T47D (cell line): Measurements from ENCODE around the gene CRAT.
"Not testable (repeated sequence)": the region's sequence is repeated elsewhere in the genome, so short reads cannot be mapped to it uniquely, and the experiment has no call there.

Experiments used
- DNase-seq, 2 experiments: peaks; one replicate each; pipeline versions ENCODE4 v3.0.0 to v3.0.0-alpha.2; 2011 to 2012; ENCODE audit warnings: low read depth in 1 of 2, low spot score in 1 of 2
- JUND ChIP-seq: IDR thresholded peaks from 2 replicates; pipeline ENCODE4 v1.6.1; 2012; ENCODE audit warnings: low read depth
- in situ Hi-C: cut with HindIII; loops from 2 replicates; pipeline ENCODE4 v1.10.0; 2016; ENCODE audit warnings: low sequenced_read_pairs, low pct_unique_long_range_greater_than_20kb

Gene CRAT

DNA sequence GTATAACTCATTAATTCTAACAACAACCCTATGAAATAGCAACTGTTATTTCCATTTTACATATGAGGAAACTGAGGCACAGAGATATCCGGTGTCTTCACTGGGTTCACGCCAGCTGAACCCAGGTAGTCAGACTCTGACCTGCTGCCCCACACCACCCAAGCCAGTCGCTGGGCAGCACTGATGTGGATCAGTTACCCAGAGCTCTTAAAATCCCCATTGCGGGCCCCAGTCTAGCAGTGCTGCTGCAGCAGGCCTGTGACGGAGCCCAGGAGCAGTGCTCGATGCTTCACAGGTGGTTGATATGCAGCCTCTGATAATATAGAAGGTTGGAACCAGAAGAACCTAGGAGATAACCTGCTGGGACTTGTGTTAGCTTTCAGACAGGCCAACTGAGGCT, 24.9 kb upstream of the CRAT start:
- in situ Hi-C loops = no loop called here
- no peak for DNase-seq
- no peak for TF ChIP-seq JUND

DNA sequence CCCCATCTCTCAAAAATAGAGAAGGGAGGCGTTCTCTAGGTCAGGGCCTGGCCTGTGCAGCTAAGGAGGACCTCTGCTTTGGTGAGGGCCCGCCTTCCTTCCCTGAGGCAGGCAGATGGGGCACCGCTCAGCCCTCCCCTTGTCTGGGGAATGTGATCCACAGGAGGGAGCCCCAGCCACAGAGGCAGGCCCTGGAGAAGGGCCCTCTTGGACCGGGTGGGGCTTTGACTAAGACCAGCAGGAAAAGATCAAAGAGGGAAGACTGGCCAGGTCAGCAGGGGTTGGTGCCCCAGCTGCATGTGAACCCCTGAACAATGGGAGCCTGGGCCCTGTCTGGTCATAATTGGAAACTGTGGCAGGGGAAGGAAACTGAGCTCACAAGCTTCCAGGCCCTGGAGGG, 22.5 kb upstream of the CRAT start:
- in situ Hi-C loops = no loop called here
- no peak for TF ChIP-seq JUND
- DNase-seq = no peak

DNA sequence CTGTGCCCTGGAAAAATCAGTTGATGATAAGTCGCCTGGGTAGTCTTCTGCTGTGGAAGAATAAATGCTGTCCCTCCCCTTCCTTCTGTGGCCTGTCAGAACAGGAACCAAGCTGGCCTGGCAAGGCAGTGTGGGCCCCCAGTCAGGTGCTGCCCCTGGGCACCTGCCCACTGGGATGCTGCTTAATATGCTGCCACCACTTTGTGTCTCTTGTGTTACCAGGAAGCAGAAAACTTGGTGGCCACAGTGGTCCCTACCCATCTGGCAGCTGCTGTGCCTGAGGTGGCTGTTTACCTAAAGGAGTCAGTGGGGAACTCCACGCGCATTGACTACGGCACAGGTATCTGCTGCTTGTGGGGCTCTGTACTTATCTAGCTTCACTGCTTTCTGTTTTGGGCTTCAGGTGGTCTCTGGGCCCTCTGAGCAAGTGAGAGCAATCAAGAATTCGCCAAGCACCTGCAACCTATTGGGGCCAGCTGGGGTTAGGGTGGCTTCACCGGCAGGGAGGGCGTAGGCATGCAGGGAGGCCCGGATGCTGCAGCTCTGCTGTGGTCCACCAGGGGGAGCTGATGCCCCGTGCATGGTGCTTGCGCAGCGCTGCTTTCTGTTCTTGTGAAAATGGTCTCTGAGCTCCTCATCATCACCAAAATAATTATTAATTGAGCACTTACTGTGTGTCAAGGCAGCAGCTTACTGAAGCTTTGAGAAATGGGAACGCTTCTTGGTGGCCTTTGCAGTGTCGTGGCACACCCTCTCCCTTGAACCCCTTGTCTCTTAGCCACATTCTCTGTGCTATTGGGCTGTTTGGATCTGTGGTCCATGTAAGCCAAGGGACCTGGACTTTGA, 20.9 kb upstream of the CRAT start:
- DNase-seq = peak; percentile 80 to 87
- no peak for TF ChIP-seq JUND
- in situ Hi-C loops = no loop called here

DNA sequence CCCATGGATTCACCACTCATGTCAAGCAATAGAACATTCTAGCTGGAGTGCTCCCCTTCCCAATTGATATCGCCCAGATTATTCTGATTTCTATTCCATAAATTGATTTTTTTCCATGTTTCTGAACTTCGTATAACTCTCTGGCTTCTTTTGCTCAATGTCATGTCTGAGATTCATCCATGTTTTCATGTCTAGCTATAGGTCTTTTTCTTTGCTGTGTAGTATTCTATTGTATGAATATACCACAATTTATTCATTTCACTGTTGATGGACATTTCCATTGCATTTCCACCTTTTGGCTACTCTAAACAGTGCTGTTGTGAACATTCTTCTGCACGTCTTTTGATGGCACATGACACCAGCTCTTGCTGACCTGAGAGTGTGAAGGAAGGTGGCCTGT, 20.2 kb upstream of the CRAT start:
- DNase-seq = no peak
- in situ Hi-C loops = no loop called here
- no peak for TF ChIP-seq JUND

DNA sequence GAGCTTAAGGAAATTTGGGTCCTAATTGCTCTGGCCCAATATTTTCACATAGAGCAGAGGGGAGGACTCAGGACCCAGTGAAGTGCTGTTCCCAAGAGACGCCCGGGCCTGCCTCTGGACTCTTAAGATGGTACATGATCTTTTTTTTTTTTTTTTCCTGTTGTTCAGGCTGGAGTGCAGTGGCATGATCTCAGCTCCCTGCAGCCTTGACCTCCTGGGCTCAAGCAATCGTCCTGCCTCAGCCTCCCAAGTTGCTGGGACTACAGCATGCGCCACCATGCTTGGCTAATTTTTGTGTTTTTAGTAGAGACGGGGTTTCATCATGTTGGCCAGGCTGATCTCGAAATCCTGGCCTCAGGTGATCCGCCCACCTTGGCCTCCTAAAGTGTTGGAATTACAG, 19.7 kb upstream of the CRAT start:
- in situ Hi-C loops, DNase-seq: not testable (repeated sequence)

DNA sequence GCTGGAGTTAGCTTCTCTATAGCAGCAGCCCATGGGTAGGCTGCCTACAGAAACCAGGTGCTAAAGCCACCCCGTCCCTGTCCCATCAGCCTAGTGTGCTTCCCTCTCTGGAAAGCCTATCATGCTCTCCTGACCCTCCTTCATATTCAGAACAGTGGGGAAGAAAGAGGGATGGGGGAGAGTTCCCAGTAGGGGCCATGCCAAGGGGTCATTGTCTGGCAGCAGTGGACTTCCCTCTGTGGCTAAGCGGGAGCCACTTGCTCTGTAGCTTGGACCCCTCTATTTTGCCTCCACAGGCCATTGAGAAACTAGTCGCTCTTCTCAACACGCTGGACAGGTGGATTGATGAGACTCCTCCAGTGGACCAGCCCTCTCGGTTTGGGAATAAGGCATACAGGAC, 18.1 kb upstream of the CRAT start:
- no peak for TF ChIP-seq JUND
- in situ Hi-C loops = no loop called here
- DNase-seq = no peak

DNA sequence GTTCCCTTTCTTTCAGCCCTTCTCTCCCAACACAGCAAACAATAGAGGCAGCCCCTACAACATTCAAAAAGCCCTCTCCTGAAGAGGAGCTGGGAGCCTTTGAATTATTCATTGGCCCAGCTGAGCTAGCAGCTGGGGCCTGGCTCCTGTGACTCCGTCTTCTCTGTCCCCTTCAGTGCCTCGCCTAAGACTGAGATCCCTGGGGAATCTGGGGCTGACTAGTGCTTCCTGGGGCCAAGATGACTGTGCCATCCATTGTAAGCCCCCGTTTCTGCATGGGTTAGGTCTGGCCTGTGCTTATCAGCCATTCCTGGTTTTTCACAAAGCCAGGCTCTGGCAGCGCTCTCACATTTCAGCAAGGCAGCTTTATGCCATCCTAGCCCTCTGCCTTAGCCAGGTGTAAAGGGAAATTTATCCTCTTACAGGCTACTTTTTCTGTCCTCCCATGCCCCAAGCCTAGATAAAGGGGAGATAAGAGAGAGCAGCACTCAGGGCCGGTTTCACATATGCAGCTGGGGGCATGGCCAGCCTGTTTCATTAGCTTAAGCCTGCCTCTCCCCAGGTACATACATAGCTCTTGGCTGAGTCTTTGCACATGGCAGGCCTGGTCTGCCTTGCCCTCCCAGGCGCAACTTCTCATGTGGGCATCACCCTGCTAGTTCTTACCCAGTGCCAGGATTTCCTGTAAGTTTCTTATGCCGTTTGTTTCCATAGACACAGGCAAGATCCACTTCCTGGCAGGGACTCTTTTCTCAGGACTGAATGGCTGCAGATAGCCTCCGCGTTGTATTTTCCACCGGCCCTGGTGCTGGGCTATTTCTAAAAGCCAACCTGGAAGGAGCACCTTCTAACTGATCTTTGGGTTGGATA, 16.4 kb upstream of the CRAT start:
- in situ Hi-C loops = no loop called here
- no peak for TF ChIP-seq JUND
- no peak for DNase-seq

DNA sequence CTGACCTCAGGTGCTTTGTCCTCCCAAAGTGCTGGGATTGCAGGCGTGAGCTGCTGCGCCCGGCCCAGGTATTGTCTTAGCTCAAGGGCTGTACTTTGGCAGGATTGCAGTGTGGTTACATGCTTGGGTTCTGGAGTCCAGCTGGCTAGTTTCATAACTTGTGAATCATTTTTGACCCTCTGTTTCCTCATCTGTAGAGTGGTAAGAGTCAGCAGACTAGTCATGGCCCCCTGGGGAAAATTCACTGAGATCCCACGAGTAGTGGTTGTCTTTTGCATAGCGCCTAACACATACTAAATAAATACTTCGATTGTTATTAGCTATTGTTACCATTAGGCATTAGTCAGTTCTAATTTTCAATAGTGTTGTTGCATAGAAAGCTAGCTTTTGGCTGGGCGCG, 14.9 kb upstream of the CRAT start:
- no peak for TF ChIP-seq JUND
- in situ Hi-C loops = no loop called here
- no peak for DNase-seq

DNA sequence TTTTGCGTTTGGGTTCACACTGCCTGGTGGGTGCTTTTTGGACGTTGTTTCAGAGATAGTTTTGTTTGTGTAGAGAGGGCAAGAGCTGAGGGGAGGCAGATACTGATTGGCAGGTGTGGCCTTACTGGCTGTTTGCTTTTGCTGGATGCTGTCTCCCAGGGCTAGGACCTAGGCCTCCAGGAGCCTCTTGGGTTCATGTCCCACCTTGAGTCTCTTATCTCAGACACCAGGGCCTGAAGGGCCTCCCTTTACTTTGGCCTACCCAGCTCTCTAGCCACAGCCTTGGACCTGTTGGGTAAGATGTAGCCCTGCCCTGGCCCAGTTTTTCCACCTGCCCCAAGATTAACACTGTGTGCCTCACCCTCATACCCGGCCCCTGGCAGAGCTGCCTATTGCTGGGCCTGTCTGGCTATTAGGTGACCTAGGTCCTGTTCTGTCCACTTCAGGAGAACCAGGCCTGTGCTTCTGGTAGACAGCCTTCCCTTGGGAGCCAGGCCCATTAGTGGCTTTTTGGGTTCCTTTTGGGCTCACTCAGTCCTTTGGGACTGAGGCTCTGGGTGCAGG, 14.0 kb upstream of the CRAT start:
- TF ChIP-seq JUND = no peak
- in situ Hi-C loops = no loop called here
- DNase-seq = no peak

DNA sequence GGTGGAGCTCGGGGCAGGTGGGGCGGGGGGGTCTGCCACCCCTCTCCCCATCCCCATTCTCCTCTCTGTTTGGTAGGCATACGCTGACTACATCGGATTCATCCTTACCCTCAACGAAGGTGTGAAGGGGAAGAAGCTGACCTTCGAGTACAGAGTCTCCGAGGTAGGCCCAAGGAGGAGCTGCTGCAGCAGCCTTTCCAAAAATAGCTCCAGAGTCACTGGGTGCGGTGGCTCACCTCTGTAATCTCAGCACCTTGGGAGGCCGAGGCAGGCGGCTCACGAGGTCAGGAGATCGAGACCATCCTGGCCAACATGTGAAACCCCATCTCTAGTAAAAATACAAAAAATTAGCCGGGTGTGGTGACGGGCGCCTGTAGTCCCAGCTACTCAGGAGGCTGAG, 12.4 kb upstream of the CRAT start:
- in situ Hi-C loops, DNase-seq: not testable (repeated sequence)

DNA sequence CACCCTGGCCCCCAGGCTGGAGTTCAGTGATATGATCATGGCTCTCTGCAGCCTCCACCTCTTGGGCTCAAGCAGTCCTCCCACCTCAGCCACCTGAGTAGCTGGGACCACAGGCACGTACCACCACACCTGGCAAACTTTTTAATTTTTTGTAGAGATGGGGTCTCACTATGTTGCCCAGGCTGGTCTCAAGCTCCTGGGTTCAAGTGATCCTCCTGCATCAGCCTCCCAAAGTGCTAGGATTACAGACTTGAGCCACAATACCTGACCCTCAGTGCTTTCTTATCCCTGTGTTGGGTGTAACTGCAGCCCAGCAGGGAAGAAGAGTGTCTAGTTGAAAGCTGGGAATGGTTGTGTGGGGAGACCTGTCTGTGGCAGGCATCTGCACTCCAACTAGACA, 11.5 kb upstream of the CRAT start:
- in situ Hi-C loops = no loop called here
- TF ChIP-seq JUND = no peak

DNA sequence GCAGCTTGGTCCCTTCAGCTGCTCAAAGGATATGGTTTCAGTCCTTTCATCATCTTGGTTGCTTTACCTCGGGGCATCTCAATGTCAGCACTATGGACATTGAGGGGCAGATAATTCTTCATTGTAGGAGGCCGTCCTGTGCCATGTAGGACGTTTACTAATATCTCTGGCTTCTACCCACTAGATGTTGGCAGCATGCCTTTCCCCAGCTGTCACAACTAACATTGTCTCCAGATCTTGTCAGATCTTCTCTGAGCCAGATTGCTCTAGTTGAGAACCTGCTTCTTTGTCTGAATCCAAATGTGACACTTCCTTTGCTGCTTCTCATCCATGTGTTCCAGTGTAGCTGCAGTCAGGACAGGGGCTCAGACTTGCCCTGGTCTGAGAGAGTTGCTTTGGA, 10.9 kb upstream of the CRAT start:
- DNase-seq = no peak
- in situ Hi-C loops = no loop called here
- no peak for TF ChIP-seq JUND

More for the DNA sequence above, 11.5 kb upstream of the CRAT start:
- DNase-seq = no peak

DNA sequence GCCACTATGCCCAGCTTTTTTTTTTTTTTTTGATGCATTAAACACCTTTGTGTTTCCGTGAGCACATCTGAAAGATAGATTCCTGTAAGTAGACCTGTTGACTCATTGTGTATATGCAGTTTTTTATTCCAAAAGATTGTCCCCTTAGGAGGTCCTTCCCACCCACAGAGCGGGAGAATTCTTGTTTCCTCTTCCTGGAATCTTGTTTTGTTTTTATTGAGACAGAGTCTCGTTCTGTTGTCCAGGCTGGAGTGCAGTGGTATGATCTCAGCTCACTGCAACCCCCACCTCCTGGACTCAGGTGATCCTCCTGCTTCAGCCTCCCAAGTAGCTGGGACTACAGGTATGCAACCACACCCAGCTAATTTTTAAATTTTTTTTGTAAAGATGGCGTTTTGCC, 8.2 kb upstream of the CRAT start:
- no peak for TF ChIP-seq JUND
- DNase-seq = no peak
- in situ Hi-C loops = no loop called here
